Measurements from ENCODE around the gene ACTA2. TPM values are rescaled to one million over a fixed set of nuclear protein-coding genes. Genes with fewer than 3 reads are reported as not detected.

ACTA2 gene
- total RNA-seq, 1 experiment from 2014 or later, result 11.2 TPM

GRCh38 chr10:88920198-88920597, 32.4 kb downstream of the ACTA2 start:
- no peak for DNase-seq (ENCODE audit: low spot score)

DNA sequence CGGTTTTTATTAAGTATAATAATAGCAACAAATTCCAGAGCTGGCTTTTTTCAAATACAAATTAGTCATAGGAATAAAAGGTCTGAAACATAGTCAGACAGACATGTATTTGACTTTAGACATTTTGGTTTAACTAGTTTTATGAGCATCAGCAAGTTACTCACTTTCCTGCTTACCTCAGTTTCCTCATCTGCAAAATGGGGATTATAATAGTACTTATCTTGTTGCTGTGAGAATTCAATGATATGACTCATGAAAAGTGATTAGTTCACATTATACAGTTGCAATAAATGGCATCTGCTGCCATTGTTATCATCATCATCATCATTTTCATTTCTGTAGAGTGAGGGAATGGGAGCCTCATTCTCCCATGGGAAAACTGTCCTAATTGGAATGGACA, 33.5 kb downstream of the ACTA2 start:
- DNase-seq (ENCODE audit: low spot score), result no peak

- no peak for DNase-seq (ENCODE audit: low spot score)
Observed at GRCh38 chr10:88918191-88918905, 34.2 kb downstream of the ACTA2 start.

DNA sequence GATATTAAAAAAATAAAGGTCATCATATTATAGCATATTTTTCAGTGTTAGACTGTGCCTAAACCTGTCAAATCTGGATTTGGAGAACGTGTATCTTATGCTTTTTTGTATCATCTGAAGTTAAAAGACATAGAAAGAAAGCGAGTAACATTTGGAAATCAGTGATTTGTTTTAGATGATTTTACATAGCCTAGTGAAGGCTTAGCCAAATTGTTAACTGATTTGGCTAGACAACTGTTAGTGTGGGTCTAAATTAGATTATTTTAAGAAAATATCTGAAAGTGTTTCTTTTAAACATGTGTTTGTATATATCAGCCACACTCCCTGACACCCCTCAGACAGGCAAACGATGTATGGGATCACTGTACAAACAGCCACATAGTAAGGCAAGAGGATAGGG, 35.6 kb downstream of the ACTA2 start:
- DNase-seq (ENCODE audit: low spot score), result no peak

GRCh38 chr10:88916231-88916630, 36.3 kb downstream of the ACTA2 start:
- DNase-seq (ENCODE audit: low spot score), result no peak

- no peak for DNase-seq (ENCODE audit: low spot score)
Observed at GRCh38 chr10:88915781-88916180, 36.8 kb downstream of the ACTA2 start.

GRCh38 chr10:88913788-88914187, 38.8 kb downstream of the ACTA2 start:
- DNase-seq (ENCODE audit: low spot score), result no peak

DNA sequence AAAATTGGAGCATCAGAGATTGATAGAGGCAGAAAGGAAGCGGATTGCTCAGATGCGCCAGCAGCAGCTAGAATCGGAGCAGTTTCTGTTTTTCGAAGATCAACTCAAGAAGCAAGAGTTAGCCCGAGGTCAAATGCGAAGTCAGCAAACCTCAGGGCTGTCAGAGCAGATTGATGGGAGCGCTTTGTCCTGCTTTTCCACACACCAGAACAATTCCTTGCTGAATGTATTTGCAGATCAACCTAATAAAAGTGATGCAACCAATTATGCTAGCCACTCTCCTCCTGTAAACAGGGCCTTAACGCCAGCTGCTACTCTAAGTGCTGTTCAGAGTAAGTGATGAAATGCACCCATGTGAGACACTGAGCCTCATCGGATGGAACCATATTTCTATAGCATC, 39.4 kb downstream of the ACTA2 start:
- no peak for DNase-seq (ENCODE audit: low spot score)

DNA sequence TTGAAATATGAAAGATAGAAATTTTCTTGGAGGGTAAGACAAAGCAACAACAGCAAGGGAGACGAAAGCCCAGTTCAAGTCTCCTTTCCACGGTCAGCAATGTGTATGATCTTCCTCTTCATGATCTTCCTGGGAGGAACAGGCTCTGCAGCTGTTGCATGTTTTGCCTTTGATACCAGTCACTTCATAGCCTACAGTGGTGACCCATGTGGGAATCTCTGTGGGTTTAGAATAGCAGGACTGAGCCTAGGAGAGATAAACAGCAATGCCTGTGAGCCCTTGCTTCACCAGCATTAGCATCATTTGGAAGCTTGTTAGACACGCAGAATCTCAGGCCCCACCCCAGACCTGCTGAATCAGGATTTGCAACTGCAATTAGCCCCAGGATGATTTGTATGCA, 40.7 kb downstream of the ACTA2 start:
- DNase-seq (ENCODE audit: low spot score), result no peak

GRCh38 chr10:88911116-88911515, 41.5 kb downstream of the ACTA2 start:
- no peak for DNase-seq (ENCODE audit: low spot score)

DNA sequence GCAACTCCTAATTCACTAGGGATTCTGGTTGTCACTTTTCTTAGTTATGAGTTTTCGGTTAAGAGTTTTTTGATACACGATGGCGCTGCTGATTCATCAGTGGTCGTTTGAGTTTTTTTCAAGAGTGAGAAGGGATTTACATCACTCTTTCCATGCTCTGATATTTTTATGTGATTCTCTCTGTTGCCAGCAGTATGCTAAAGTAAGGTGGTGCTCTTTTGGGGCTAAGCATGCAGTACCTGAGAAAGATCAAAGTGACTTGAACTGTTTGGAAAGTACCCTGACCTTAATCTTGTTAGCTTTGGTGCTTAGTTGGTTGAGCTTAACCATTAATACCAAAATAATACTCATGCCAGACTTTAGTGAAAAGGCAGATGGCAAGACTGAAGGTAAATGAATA, 44.4 kb downstream of the ACTA2 start:
- DNase-seq (ENCODE audit: low spot score), result no peak

DNA sequence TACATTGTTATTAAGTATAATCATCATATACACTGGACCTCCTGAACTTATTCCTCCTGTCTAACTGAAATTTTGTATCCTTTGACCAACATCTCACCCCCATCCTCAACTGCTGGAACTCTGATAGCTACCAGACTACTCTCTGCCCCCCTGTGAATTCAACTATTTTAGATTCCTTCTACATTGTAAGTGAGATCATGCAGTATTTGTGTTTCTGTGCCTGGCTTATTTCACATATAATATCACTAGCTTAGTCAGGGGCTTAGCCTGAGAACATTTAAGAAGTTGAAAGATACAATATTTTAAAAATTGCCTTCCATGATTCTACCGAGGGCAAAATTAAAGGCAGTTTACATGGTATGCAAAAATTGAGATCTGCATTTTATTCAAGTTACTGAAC, 45.7 kb downstream of the ACTA2 start:
- no peak for DNase-seq (ENCODE audit: low spot score)

DNA sequence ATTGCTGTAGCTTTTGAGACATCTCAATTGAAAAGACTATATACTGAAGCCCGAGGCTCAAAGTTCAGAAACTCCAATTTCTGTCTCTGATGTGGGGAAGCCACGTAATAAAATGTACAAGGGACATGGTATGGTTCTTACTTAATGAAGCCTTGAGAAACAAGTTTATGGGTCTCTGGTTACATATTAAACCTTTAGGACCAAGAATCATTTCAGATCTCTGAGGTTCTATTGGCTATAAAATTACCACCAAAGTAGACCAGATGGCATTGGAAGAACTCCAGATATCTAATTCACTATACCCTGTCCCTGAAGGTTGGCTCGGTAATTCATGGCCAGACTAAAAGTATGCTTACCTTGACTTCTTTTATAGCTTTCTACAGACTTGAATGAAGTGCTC, 48.9 kb downstream of the ACTA2 start:
- DNase-seq (ENCODE audit: low spot score), result no peak

DNA sequence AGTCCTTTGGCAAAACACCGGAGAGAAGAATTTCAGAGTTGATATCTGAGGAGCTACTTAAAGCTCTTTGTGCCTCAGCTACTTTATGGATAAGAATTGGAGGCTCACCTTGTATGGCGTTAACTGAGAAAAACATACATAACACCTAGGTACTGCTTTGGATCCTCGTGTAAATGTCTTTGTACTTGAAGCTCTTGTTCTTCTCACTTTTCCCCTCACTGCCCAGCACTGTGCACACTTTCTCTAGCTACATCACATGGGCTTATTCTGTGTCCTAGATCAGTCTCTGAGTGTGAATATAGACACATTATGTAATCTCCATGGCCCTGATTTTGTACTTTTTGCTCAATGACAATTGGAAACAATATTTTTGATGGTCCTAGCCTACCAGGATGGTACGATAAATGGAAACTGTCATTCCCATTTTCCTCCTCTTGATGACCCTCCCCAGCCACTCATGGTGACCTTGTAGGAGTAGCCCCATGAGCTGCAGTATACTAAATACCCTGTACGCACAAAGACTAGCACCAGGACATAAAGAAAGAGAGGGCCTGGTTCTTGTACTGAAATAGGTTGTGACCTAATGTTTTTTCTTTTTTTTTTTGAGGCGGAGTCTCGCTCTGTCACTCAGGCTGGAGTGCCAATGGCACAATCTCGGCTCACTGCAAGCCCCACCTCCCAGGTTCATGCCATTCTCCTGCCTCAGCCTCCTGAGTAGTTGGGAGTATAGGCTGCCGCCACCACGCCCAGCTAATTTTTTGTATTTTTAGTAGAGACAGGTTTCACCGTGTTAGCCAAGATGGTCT, 50.4 kb downstream of the ACTA2 start:
- no peak for DNase-seq (ENCODE audit: low spot score)

GRCh38 chr10:88901206-88901983, 51.2 kb downstream of the ACTA2 start:
- peak; percentile 44 for DNase-seq (ENCODE audit: low spot score)

GRCh38 chr10:88899886-88900285, 52.7 kb downstream of the ACTA2 start:
- no peak for DNase-seq (ENCODE audit: low spot score)

DNA sequence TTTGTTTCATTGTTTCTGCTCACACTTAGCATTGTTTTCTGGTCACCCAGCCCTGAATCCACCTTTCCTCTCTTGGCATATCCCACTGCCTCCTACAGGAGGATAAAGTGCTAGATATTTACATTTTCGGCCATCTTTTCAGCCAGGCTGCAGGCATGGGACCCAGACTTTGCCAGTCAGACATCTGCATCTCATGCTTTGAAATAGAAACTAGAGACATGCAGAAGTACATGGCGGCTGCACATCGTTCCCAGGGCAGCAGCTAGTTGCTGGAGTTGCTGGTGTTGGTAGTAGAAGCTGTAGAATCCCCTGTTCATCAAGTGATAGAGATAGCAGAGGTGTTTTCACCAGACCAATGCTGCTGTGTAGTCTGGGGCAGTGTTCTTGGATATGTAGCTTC, 53.8 kb downstream of the ACTA2 start:
- DNase-seq (ENCODE audit: low spot score), result no peak

GRCh38 chr10:88896994-88897853, 55.3 kb downstream of the ACTA2 start:
- DNase-seq (ENCODE audit: low spot score), result peak; percentile 77

- no peak for DNase-seq (ENCODE audit: low spot score)
Observed at GRCh38 chr10:88896372-88896993, 56.1 kb downstream of the ACTA2 start.

DNA sequence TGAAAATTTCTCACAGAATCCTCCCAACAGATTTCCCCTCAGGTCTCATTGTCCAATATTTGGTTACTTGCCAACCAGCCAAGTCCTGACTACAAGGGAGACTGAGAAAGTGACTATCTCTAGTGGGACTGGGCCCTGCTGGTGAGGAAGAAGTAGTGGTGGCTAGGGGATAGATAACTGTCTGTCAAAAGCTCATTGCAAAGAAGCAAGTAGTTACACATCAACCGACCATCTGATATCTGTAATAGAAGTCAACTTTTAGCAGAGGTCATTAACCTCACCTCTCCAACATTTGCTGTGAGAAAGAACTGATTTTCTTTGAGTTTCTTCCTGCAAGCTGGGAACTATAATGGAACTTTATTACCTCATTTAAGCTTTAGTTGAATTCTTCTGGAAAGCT, 57.3 kb downstream of the ACTA2 start:
- DNase-seq (ENCODE audit: low spot score), result no peak

GRCh38 chr10:88893611-88894010, 59.0 kb downstream of the ACTA2 start:
- DNase-seq (ENCODE audit: low spot score), result no peak
